ENCODE results near the gene GRIK5.
"Not testable (repeated sequence)": the region's sequence is repeated elsewhere in the genome, so short reads cannot be mapped to it uniquely, and the experiment has no call there.

Gene GRIK5

DNA sequence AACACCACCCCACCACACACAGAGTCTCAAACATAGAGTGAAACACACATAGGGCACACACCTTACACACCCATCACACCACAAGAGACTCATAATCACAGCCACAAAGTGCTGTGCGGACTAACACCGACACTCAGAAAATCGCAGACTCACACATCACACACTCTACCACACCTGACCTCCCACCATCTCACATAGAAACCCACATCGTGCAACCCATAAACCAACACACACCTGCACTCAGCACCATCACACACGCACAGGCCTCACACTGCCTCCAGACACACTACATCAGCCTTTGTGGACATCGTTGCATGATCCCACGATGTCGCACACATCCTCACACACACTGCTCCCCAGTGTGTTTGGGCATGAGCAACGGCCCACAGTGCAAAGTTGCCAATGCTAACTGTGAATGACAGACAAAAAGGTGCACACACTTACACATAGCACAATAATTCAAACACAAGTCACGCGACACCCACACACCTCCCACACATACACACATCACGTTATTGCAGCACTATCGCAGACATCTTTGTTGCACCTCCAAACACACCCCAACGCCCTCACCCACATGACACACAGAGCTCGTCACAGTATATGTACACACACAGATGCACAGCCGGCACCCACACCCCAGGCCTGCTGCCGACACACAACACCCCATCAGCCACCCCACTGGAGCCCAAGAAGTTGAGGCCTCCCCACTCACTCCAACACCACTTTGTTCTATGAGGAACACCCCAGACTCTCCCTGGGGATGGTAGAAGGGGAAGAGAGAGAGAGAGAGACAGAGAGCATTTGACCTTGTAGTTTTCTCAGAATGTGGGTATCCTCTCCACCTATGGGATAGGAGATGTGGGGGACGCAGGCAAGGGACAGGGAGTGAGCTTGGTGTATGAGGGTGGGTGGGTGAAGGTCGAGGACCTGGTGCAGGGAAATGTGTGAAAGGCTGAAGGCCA lies 74.7 kb downstream of the GRIK5 start:
- no peak for DNase-seq (ENCODE audit: low read depth)
- TF ChIP-seq, protein P1, sequence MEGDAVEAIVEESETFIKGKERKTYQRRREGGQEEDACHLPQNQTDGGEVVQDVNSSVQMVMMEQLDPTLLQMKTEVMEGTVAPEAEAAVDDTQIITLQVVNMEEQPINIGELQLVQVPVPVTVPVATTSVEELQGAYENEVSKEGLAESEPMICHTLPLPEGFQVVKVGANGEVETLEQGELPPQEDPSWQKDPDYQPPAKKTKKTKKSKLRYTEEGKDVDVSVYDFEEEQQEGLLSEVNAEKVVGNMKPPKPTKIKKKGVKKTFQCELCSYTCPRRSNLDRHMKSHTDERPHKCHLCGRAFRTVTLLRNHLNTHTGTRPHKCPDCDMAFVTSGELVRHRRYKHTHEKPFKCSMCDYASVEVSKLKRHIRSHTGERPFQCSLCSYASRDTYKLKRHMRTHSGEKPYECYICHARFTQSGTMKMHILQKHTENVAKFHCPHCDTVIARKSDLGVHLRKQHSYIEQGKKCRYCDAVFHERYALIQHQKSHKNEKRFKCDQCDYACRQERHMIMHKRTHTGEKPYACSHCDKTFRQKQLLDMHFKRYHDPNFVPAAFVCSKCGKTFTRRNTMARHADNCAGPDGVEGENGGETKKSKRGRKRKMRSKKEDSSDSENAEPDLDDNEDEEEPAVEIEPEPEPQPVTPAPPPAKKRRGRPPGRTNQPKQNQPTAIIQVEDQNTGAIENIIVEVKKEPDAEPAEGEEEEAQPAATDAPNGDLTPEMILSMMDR (conservative IDR thresholded peaks at IDR 0.05; ENCODE audit: low read depth, low read length) = no peak

DNA sequence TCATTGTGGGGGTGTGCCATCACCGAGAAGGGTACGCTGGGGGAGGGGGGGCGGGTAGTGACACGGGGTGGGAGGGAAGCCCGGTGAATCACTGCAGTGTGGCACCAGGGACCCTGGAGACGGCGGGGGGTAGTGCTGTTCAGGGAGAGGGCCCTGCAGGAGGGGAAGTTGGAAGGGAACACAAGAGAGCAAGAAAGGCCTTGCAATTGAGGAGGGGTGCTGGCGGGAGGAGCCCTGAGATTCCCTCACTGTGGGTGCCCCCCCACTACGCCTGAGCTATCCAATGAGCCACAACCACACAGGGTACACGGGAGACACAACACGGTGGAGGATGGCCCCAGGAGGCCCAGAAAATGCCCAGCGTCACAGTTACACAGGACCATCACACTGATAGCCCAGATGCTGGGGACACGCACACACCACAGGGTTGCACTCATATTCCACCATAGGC lies 75.5 kb downstream of the GRIK5 start:
- TF ChIP-seq, protein P1 (conservative IDR thresholded peaks at IDR 0.05; ENCODE audit: low read depth, low read length) = no peak
- no peak overlapping the region for H3K4me3 ChIP-seq (ENCODE audit: low read depth, low read length)
- DNase-seq (ENCODE audit: low read depth) = no peak

More for the DNA sequence above, 74.7 kb downstream of the GRIK5 start:
- no peak overlapping the region for H3K4me3 ChIP-seq (ENCODE audit: low read depth, low read length)

DNA sequence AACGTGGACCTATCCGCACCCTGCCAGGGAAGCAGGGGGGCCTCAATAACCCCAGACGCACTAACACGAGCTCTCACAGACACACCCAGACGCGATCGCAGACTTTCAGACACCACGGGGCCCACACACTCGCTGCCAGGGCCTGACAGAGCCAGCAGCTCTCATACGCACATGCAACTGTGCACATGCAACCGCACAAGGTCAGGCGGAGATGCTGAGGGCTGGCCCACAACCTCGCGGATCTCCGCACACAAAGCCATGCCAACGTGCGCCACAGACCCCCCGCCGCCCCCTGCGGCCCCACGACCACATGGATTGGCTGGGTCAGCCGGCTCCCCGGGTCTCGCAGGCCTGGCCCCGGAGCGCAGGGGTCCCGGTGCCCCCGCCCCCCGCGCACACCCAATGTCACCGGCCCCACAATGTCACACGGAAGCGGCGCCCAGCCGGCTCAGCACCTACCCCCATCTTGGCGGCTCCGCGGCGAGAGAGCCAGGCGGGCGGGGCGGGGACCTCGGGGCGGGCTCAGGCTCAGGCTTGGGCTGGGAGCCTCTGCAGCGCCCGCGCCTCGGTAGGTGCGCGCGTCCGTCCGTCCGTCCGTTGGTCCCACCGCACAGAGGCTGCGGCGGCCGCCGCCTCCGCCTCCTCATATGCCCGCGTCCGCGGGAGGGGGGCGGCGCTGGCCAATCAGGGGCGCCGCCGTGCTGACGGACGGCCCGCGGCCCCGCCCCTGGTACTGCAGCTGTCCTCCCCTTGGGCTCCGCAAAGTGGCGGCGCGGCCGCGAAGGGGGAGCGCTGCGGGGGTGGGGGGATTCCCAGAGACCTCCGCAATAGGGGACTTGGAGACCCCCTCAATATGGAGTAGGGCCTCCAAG lies 76.2 kb downstream of the GRIK5 start, which contains the start of gene ATP1A3:
Gene ATP1A3, minus strand, starts transcription at position 619 of the 872 bp plus-strand sequence. Its CDS starts 154 bp downstream, at position 465.
- peak; percentile 48 for DNase-seq (ENCODE audit: low read depth)
- TF ChIP-seq, protein P1 (conservative IDR thresholded peaks at IDR 0.05; ENCODE audit: low read depth, low read length) = no peak
- peak within 1 kb of the TSS; percentile 22 for H3K4me3 ChIP-seq (ENCODE audit: low read depth, low read length)

DNA sequence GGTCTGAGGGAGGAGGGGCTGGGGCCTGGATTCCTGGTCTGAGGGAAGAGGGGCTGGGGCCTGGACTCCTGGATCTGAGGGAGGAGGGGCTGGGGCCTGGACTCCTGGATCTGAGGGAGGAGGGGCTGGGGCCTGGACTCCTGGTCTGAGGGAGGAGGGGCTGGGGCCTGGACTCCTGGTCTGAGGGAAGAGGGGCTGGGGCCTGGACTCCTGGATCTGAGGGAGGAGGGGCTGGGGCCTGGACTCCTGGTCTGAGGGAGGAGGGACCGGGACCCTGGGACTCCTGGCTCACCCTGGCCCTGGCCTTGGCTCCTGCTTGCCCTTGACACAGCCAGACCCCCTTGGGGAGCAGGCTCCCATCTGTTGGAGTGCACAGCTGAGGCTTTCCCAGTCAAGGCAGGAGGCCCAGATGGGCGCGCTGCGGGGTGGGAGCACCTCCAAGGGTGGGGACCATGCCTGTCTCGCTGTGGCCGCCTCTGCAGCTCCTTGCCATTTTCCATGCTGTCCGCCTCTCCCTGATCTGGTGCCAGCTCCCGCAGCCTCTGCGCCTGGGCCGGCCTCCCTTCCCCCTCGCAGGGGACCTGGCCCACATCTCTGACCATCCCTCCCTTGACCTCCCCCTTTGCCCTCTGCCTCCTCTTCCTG lies 78.0 kb downstream of the GRIK5 start:
- H3K4me3 ChIP-seq (ENCODE audit: low read depth, low read length); DNase-seq (ENCODE audit: low read depth): not testable (repeated sequence)

DNA sequence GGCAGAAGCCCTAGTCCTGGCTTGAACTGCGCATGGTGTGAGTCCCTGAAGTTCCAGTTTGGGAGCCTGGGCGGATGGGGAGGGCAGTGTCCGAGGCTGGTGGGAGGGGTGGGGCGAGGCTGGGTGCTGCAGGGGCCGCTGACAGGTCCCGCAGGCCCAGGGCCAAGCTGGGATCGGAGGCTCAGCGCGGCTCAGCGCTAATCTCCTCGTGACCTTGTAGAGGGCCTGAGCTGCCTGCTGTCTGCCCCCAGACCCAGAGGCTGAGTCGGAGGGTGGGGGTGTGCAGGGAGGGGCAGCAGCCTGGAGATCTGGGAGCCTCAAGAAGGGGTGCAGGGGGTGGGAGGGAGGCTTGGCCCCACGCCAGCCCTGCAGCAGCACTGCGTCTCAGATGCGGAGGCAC lies 79.0 kb downstream of the GRIK5 start:
- DNase-seq (ENCODE audit: low read depth) = no peak
- TF ChIP-seq, protein P1 (conservative IDR thresholded peaks at IDR 0.05; ENCODE audit: low read depth, low read length) = no peak
- H3K4me3 ChIP-seq (ENCODE audit: low read depth, low read length) = no peak overlapping the region

DNA sequence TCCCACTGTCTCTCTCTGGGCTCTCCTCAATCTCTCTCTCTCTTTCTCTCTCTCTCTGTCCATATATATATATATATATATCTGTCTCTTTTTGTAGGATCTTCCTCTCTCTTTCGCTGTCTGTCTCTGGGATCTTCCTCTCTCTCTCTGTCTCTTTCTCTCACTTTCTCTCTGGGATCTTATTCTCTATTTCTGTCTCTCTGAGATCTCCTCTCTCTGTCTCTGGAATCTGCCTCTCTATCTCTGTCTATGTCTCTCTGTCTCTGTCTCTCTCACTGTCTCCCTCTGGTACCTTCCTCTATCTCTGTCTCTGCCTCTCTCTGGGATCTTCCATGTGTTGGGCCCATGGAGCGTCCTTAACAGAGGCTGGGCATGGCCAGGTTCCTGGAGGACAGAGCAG lies 79.4 kb downstream of the GRIK5 start:
- TF ChIP-seq, protein P1 (conservative IDR thresholded peaks at IDR 0.05; ENCODE audit: low read depth, low read length) = no peak
- no peak for DNase-seq (ENCODE audit: low read depth)

More for the DNA sequence above, 79.4 kb downstream of the GRIK5 start:
- H3K4me3 ChIP-seq (ENCODE audit: low read depth, low read length) = no peak overlapping the region

Data from choroid plexus epithelial cell (primary cell).